ENCODE measurements around the gene KRTAP1-1.
"Not testable (repeated sequence)": the region's sequence is repeated elsewhere in the genome, so short reads cannot be mapped to it uniquely, and the experiment has no call there.

The KRTAP1-1 gene, protein sequence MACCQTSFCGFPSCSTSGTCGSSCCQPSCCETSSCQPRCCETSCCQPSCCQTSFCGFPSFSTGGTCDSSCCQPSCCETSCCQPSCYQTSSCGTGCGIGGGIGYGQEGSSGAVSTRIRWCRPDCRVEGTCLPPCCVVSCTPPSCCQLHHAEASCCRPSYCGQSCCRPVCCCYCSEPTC

GRCh38 chr17:41040783-41041571 lies at the start of gene KRTAP1-1:
TSS of gene KRTAP1-1 (minus strand) at chr17:41041450. CDS start at chr17:41041397, 53 bp downstream.
- DNase-seq, result not testable (repeated sequence)

- DNase-seq, result not testable (repeated sequence)
Measured at GRCh38 chr17:41088760-41089352, 47.6 kb upstream of the KRTAP1-1 start.

GRCh38 chr17:41084100-41084856 lies 43.0 kb upstream of the KRTAP1-1 start, which contains the start of gene KRTAP4-7:
TSS of gene KRTAP4-7 (plus strand) at chr17:41084150. CDS start at chr17:41084207, 57 bp downstream.
- DNase-seq, result not testable (repeated sequence)

DNA sequence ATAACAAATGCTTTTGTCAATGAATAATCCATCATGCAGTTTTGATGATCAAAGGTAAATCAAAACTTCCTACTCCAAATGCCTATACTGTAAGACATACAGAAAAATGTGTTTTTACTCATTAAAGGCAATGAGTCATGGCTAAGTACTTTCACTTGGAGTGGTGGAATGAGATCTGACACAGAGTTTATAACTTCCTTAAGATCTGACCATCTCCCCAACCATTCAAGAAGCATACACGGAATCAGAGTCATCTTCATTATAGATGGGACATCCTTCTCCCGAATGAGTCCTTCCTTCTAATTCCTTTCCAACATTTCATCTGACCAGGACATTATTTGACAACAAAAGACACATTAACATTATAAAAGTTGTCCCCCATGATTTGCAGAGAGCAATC lies 42.2 kb upstream of the KRTAP1-1 start:
- DNase-seq, result not testable (repeated sequence)

- DNase-seq, result no peak
Measured at GRCh38 chr17:41082626-41083025, 41.4 kb upstream of the KRTAP1-1 start.

DNA sequence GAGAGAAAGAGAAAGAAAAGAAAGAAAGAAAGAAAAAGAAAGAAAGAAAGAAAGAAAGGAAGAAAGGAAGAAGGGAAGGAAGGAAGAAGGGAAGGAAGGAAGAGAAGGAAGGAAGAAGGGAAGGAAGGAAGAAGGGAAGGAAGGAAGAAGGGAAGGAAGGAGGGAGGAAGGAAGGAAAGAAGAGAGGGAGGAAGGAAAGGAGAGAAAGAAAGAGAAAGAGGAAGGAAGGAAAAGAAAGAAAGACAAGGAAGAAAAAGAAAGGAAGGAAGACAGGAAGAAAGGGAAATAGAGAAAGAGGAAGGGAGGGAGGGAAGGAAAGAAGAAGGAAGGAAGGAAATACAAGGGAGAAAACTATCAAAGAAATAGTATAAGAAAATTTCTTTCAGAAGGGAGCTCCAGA lies 35.5 kb upstream of the KRTAP1-1 start:
- DNase-seq, result no peak

DNA sequence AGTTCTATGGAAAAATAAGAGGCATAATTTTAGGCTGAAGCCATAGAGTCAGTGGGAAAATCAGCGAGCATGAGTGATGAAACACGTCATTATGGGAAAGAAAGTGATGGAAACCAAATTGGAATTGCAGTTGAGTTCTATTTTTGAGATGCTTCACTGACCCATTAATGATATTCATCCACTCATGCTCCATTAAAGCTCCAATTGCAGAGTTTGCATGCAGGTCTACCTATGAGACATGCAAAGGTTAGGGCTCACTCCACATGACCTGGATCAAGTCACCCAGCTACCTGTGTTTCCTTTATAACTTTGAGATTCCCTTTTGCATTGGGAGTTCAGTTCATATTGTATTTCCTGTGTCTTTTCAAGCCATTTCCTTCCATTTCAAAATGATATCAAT lies 32.4 kb upstream of the KRTAP1-1 start:
- no peak for DNase-seq

DNA sequence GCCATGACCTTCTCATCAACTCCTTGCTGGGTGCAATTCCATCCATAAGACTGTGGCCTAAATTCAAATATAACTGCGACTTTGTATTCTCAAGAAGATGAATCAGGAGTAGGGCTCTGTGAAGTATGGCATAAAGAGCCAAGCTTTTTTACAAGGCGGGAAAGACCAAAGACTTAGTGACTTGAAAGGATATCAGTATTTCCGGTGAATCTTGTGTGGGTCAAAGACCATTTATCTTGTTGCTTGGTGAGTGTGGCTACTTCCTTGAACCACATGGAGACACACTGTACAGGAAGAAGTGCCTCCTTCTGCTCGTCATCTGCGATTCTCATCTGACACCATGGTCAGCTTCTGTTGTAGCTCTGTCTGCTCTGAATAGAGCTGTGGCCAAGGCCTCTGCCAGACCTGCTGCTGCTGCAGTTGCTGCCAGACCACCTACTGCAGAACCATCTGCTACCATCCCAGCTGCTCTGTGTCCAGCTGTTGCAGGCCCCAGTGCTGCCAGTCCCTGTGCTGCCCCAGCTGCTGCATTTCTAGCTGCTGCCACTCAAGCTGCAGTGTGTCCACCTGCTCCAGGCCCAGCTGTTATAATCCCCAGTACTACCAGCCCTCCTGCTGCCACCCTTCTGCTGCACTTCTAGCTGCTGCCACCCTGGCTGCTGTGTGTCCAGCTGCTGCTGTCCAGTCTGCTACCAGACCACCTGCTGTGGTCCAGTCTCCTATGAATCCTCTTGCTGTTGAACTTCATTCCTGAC lies 30.5 kb upstream of the KRTAP1-1 start:
- no peak for DNase-seq

DNA sequence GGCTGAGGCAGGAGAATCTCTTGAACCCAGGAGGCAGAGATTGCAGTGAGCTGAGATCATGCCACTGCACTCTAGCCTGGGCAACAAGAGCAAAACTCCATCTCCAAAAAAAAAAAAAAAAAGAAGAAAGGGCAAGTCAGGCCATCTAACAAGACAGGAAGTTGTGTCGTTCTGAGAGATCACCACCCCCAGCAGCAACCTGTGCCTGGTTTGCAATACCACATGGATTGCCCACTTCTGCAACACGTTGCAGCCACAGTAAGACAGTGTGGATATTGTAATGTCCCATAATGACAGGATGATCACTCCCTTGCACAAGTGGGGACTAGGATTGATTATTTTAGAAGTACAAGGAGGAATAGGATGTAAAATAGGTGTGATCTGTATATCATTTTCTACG lies 27.8 kb upstream of the KRTAP1-1 start:
- no peak for DNase-seq

DNA sequence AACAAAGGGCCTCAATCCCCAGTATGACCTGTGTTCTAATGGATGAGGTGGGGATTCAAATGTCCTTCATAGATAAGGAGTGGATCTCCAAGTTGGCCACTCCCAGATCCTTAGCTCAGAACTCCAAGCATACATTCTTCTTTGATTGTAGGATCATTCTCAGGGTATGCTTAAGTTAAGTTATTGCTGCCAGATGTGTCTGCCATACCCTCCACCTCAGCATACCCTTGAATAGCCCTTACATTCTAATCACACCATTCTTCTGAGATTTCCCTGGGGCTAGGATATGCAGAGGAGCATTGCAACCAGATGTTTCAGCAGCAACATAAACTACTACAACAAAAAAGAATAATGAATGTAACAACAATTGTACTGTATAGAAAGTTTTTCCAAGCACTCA lies 26.0 kb upstream of the KRTAP1-1 start:
- no peak for DNase-seq

GRCh38 chr17:41065829-41066624 lies 24.8 kb upstream of the KRTAP1-1 start, which contains the start of gene KRTAP2-4:
TSS of gene KRTAP2-4 (minus strand) at chr17:41065879. CDS start at chr17:41065845, 34 bp downstream.
- DNase-seq, result peak; percentile 6

GRCh38 chr17:41065016-41065689 lies 23.9 kb upstream of the KRTAP1-1 start:
- not testable (repeated sequence) for DNase-seq

- DNase-seq, result no peak
Measured at GRCh38 chr17:41064301-41064700, 23.1 kb upstream of the KRTAP1-1 start.

DNA sequence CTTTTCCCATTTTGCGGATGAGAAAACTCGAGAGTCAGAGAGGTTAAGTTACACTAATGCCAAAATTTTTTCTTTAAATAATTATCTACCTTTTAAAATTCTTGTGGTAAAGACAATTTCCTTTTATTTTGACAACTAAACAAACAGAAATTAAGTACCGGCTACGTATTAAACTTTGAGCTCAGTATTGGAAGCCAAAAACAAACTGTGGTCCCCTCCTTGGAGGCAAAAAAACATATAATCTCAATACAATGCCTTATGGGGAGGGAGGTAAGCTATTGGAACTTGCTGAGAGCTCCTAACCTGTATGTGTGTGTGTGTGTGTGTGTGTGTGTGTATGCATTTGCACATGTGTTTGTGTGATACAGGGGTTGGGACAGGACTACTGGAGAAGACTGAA lies 22.2 kb upstream of the KRTAP1-1 start:
- no peak for DNase-seq

GRCh38 chr17:41061964-41062363 lies 20.7 kb upstream of the KRTAP1-1 start:
- DNase-seq, result no peak

- no peak for DNase-seq
Measured at GRCh38 chr17:41060052-41060604, 18.9 kb upstream of the KRTAP1-1 start, which contains the start of gene KRTAP2-3. TSS of gene KRTAP2-3 (minus strand) at chr17:41060114. CDS start at chr17:41060050, 64 bp downstream.

DNA sequence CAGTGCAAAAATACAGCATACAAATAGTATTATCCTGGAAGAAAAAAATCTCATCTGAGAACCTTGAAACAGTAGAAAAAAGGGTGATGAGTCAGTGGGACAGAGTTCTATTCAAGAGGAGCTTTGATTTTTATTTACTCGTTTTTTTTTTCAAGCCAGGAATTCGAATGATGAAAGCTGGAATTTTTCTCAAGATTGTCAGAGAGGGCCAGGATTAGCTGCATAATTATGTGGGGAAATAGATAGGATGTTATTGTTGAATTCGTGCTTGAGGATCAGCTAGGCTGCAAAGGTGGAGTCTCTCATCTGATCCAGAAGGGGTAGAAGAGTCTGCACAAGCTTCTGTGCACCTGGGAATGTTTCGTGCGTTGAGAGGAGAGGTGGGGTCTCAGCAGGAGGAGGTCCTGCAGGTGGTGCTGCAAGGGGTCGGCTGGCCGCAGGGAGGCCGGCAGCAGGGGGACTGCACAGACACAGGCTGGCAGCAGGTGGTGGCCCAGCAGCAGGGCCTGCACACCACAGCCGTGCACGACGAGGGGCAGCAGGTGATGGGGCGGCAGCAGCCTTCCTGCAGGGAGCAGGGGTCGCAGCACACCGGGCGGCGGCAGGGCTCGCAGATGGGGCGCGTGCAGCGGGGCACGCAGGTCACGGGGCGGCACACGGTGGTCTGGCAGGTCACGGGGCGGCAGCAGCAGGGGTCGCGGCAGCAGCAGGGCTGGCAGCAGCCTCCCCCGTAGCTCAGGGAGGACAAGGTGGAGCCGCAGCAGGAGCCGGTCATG lies 18.2 kb upstream of the KRTAP1-1 start:
- DNase-seq, result not testable (repeated sequence)

GRCh38 chr17:41058741-41059140 lies 17.5 kb upstream of the KRTAP1-1 start:
- DNase-seq, result no peak

DNA sequence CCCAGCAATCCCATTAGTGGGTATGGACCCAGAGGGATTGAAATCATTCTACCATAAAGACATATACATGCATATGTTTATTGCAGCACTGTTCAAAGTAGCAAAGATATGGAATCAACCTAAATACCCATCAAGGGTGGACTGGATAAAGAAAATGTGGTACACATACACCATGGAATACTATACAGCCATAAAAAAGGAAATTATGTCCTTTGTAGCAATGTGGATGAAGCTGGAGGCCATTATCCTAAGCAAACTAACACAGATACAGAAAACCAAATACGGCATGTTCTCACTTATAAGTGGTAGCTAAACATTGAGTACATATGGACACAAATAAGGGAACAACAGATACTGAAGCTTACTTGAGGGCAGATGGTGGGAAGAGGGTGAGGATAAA lies 16.3 kb upstream of the KRTAP1-1 start:
- no peak for DNase-seq
